Motor neuron (in vitro differentiated cells): ENCODE results near the gene PMVK. TPM values are rescaled to one million over a fixed set of nuclear protein-coding genes. Genes with fewer than 3 reads are reported as not detected.
A peak's percentile ranks its signal among the peaks of the same experiment; 100 is the strongest.
"Not testable (repeated sequence)": the region's sequence is repeated elsewhere in the genome, so short reads cannot be mapped to it uniquely, and the experiment has no call there.

ENCODE experiments used
- ATAC-seq, 8 experiments: fragments of 200-7000 bp; cut with Tn5 transposase; replicated peaks in 6 of 8; 2 replicates each; pipeline ENCODE4 v1.8.0; 2021; ENCODE audit warnings: mild to moderate bottlenecking in 8 of 8, moderate library complexity in 8 of 8
- H3K27ac ChIP-seq, 2 donors: fragments of 250-450 bp; sonication (Bioruptor Pico); 2 replicates each; pipeline ENCODE4 v1.9.0; 2021; ENCODE audit warnings: antibody characterized with exemption in 2 of 2, mild to moderate bottlenecking in 2 of 2, moderate library complexity in 1 of 2
- H3K4me1 ChIP-seq, 2 donors: fragments of 250-450 bp; sonication (Bioruptor Pico); replicated peaks in 1 of 2; 2 replicates each; pipeline ENCODE4 v1.6.1; 2021; ENCODE audit warnings: antibody characterized with exemption in 2 of 2, mild to moderate bottlenecking in 2 of 2, moderate library complexity in 1 of 2
- H3K4me3 ChIP-seq, 5 donors: fragments of 250-450 bp; sonication (Bioruptor Pico); 2 replicates each; pipeline ENCODE4 v1.9.0; 2021; ENCODE audit warnings: antibody characterized with exemption in 5 of 5, mild to moderate bottlenecking in 5 of 5, moderate library complexity in 4 of 5
- WGBS, 10 experiments: fragments of 450-650 bp; shearing (Covaris generic); methylation state at CpG; one replicate each; pipeline ENCODE4 v1.0.0; 2022; 5-methylcytosine and 5-hydroxymethylcytosine counted together
- in situ Hi-C, 9 experiments: fragments of 400-800 bp; cut with MboI; loops; one replicate each; pipeline ENCODE4 v1.15.0; 2021; ENCODE audit warnings: low sequenced_read_pairs in 9 of 9, low pct_unique_long_range_greater_than_20kb in 2 of 9; ENCODE audit not compliant: unreplicated experiment in 9 of 9
- total RNA-seq, 8 experiments: library from RNA; unstranded; fragments of 300-600 nt; gene quantifications; 2 replicates each; pipeline versions ENCODE4 v1.2.3 to v1.2.4, GENCODE V29; 2022

The PMVK gene
- total RNA-seq, 8 experiments from 2014 or later: 11.5 to 47.1 (median 24.6) TPM

- 80 to 100% (median 100%) methylated on average over 1 to 2 of the region's 3 CpGs; no CpG with 5 or more reads in 4 of the 10 experiments for WGBS, 10 experiments
- no peak for ATAC-seq
- H3K4me1 ChIP-seq: no peaks in the 10 kb centered on the region
- no peak overlapping the region for H3K27ac ChIP-seq
- no peak overlapping the region for H3K4me3 ChIP-seq
- in situ Hi-C loops: no loop called here
Measured at GRCh38 chr1:154925335-154926170, 11.0 kb downstream of the PMVK start.

- no peak overlapping the region for H3K27ac ChIP-seq
- 82 to 100% (median 100%) methylated on average over 1 to 3 of the region's 3 CpGs; no CpG with 5 or more reads in 3 of the 10 experiments for WGBS, 10 experiments
- no peak overlapping the region for H3K4me3 ChIP-seq
- H3K4me1 ChIP-seq: no peaks in the 10 kb centered on the region
- in situ Hi-C loops: loop anchor here in 1 of 9 experiments (25.0 kb wide), 1 partner anchor 111 kb away; no protein-coding TSS in a partner anchor
- ATAC-seq: no peak
Measured at GRCh38 chr1:154923695-154924094, 12.8 kb downstream of the PMVK start.

- Histone ChIP-seq H3K27ac (no peak overlapping the region), H3K4me3 (no peak overlapping the region), H3K4me1 (peaks cover 0 to 2% of the 10 kb centered on the region in 2 donors)
- in situ Hi-C loops: loop anchor here in 1 of 9 experiments (25.0 kb wide), 1 partner anchor 101 kb away; no protein-coding TSS in a partner anchor
- ATAC-seq: peak in 4 of 8 experiments; percentile 24 to 79 (median 34)
- WGBS, 10 experiments: 48 to 100% (median 71%) methylated on average over 1 to 3 of the region's 3 CpGs; no CpG with 5 or more reads in 1 of the 10 experiments
Measured at GRCh38 chr1:154913273-154913672, 23.2 kb downstream of the PMVK start.

GRCh38 chr1:154912755-154913154 lies 23.8 kb downstream of the PMVK start:
- no peak overlapping the region for H3K4me3 ChIP-seq
- in situ Hi-C loops: loop anchor here in 1 of 9 experiments (25.0 kb wide), 1 partner anchor 100 kb away; no protein-coding TSS in a partner anchor

GRCh38 chr1:154911691-154912550 lies 24.6 kb downstream of the PMVK start:
- H3K4me3 ChIP-seq: no peak overlapping the region
- in situ Hi-C loops: loop anchor here in 1 of 9 experiments (25.0 kb wide), 1 partner anchor 100 kb away; no protein-coding TSS in a partner anchor
- no peak overlapping the region for H3K27ac ChIP-seq
- ATAC-seq: no peak
- H3K4me1 ChIP-seq: peaks cover 0 to 2% of the 10 kb centered on the region in 2 donors
- 0 to 100% (median 79%) methylated on average over 1 to 8 of the region's 8 CpGs; no CpG with 5 or more reads in 2 of the 10 experiments for WGBS, 10 experiments

More at GRCh38 chr1:154912755-154913154, 23.8 kb downstream of the PMVK start:
- 46 to 100% (median 83%) methylated on average over 1 to 2 of the region's 2 CpGs; no CpG with 5 or more reads in 3 of the 10 experiments for WGBS, 10 experiments
- ATAC-seq: no peak
- Histone ChIP-seq H3K27ac (no peak overlapping the region), H3K4me1 (peaks cover 0 to 2% of the 10 kb centered on the region in 2 donors)

GRCh38 chr1:154910851-154911250 lies 25.7 kb downstream of the PMVK start:
- Histone ChIP-seq H3K4me1 (peaks cover 0 to 2% of the 10 kb centered on the region in 2 donors), H3K4me3 (no peak overlapping the region), H3K27ac (no peak overlapping the region)
- 39 to 100% (median 65%) methylated on average over 1 to 5 of the region's 5 CpGs; no CpG with 5 or more reads in 2 of the 10 experiments for WGBS, 10 experiments
- no peak for ATAC-seq
- in situ Hi-C loops: loop anchor here in 1 of 9 experiments (25.0 kb wide), 1 partner anchor 99 kb away; no protein-coding TSS in a partner anchor

GRCh38 chr1:154908937-154909336 lies 27.6 kb downstream of the PMVK start:
- 75 to 100% (median 81%) methylated on average over 1 to 5 of the region's 5 CpGs; no CpG with 5 or more reads in 1 of the 10 experiments for WGBS, 10 experiments
- peaks cover 0 to 2% of the 10 kb centered on the region in 2 donors for H3K4me1 ChIP-seq
- in situ Hi-C loops: loop anchor here in 1 of 9 experiments (25.0 kb wide), 1 partner anchor 97 kb away; no protein-coding TSS in a partner anchor
- no peak for ATAC-seq
- H3K4me3 ChIP-seq: no peak overlapping the region
- H3K27ac ChIP-seq: no peak overlapping the region

- 29 to 100% (median 82%) methylated on average over 1 to 2 of the region's 3 CpGs; no CpG with 5 or more reads in 4 of the 10 experiments for WGBS, 10 experiments
- in situ Hi-C loops: loop anchor here in 1 of 9 experiments (25.0 kb wide), 1 partner anchor 96 kb away; no protein-coding TSS in a partner anchor
- not testable (repeated sequence) for H3K4me3 ChIP-seq, H3K4me1 ChIP-seq, ATAC-seq, H3K27ac ChIP-seq
Measured at GRCh38 chr1:154908129-154908528, 28.4 kb downstream of the PMVK start.

GRCh38 chr1:154906621-154907081 lies 29.9 kb downstream of the PMVK start:
- 73 to 100% (median 94%) methylated on average over 1 to 5 of the region's 7 CpGs; no CpG with 5 or more reads in 2 of the 10 experiments for WGBS, 10 experiments
- no peak for ATAC-seq
- Histone ChIP-seq H3K4me1 (no peaks in the 10 kb centered on the region), H3K4me3 (no peak overlapping the region), H3K27ac (no peak overlapping the region)
- in situ Hi-C loops: loop anchor here in 1 of 9 experiments (25.0 kb wide), 1 partner anchor 94 kb away; no protein-coding TSS in a partner anchor

- WGBS, 10 experiments: 7 to 73% (median 33%) methylated on average over 1 to 3 of the region's 3 CpGs; no CpG with 5 or more reads in 1 of the 10 experiments
- Histone ChIP-seq H3K4me1 (no peaks in the 10 kb centered on the region), H3K27ac (no peak overlapping the region), H3K4me3 (no peak overlapping the region)
- ATAC-seq: no peak
- in situ Hi-C loops: loop anchor here in 1 of 9 experiments (25.0 kb wide), 1 partner anchor 91 kb away; no protein-coding TSS in a partner anchor
Measured at GRCh38 chr1:154902938-154903566, 33.5 kb downstream of the PMVK start.

- WGBS, 10 experiments: 29 to 100% (median 100%) methylated on average over 1 of the region's 1 CpG; no CpG with 5 or more reads in 1 of the 10 experiments
- no peak for ATAC-seq
- Histone ChIP-seq H3K27ac (no peak overlapping the region), H3K4me3 (no peak overlapping the region), H3K4me1 (no peaks in the 10 kb centered on the region)
- in situ Hi-C loops: loop anchor here in 1 of 9 experiments (25.0 kb wide), 1 partner anchor 89 kb away; no protein-coding TSS in a partner anchor
Measured at GRCh38 chr1:154901591-154901990, 34.9 kb downstream of the PMVK start.
